ENCODE results near the gene CACNA1G. TPM values are rescaled to one million over a fixed set of nuclear protein-coding genes. Genes with fewer than 3 reads are reported as not detected.

Gene CACNA1G
- total and polyA plus RNA-seq, 9 of the 15 experiments (the other 6 are each of a cell fraction or from before 2014, with no cell fraction given): 0.01 TPM; not detected in 8

DNA sequence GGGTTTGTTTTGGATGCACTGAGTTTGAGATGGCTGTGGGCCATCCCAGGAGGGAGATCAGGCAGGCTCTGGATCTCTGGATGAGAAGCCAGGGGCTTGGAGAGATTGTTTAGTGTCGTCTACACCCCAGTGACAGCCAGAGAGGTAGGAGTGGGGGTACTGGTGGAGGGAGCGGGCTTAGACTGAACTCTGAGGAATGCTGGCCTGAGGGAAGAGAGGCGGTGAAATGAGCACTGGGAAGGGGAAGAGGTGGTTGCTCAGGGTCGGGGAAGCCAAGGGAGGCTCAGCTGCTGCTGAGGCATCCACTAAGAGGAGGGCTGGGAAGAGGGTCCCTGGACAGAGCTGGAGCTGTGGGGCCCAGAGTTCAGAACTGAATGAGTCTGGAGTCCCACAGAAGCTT, 23.6 kb downstream of the CACNA1G start:
- 3% methylated on average over 4 of the region's 4 CpGs for WGBS (ENCODE audit: insufficient coverage, low coverage, missing lambda C conversion rate)
- POLR2A ChIA-PET: interaction anchor here (0.5 kb wide), 1 partner anchor 283 kb away, joined by 3 read pairs; no protein-coding TSS in a partner anchor
- Histone ChIP-seq H3K9me1 (ENCODE audit: control insufficient read depth, insufficient read depth, low read length) (no peaks in the 10 kb centered on the region), H3K4me2 (ENCODE audit: insufficient read depth, low read length) (no peak overlapping the region), H2AFZ (ENCODE audit: low read depth, low read length) (no peak overlapping the region), H3K27ac (ENCODE audit: extremely low read depth, low read depth, low read length) (no peak overlapping the region), H3K4me3 (no peak overlapping the region), H3K36me3 (ENCODE audit: control insufficient read depth, insufficient read depth, low read length) (no peaks in the 10 kb centered on the region), H3K4me1 (replicated peaks in 1 of 2; ENCODE audit: control insufficient read depth in 2 of 2, insufficient read depth in 2 of 2, low read length in 2 of 2) (peaks cover 5 to 21% of the 10 kb centered on the region in 2 experiments; a peak in 3 of 5 replicates), H3K9ac (ENCODE audit: insufficient read depth in 1 of 2, low read depth in 2 of 2, low read length in 2 of 2) (no peak overlapping the region), H3K27me3 (ENCODE audit: control insufficient read depth in 2 of 2, insufficient read depth in 2 of 2, low read length in 2 of 2) (peaks cover 41 to 89% of the 10 kb centered on the region in 2 experiments; a peak in 4 of 5 replicates), H3K79me2 (ENCODE audit: control insufficient read depth, insufficient read depth, low read length) (no peaks in the 10 kb centered on the region), H3K9me3 (replicated peaks; ENCODE audit: control insufficient read depth, insufficient read depth, low read depth, low read length) (no peaks in the 10 kb centered on the region), H4K20me1 (replicated peaks; ENCODE audit: control insufficient read depth, insufficient read depth, low read length) (peaks cover 10% of the 10 kb centered on the region)
- TF ChIP-seq NRF1 (conservative IDR thresholded peaks at IDR 0.05 in 1 of 2, IDR thresholded peaks at IDR 0.05 in 1 of 2): no peak
- no peak for TF ChIP-seq HMGN3 (IDR thresholded peaks at IDR 0.05; ENCODE audit: borderline replicate concordance, extremely low read depth, insufficient read length, low read depth, low read length)
- no peak for TF ChIP-seq CHD1 (IDR thresholded peaks at IDR 0.05; ENCODE audit: low read length)
- no peak for TF ChIP-seq FOXK2 (conservative IDR thresholded peaks at IDR 0.05 in 1 of 2, IDR thresholded peaks at IDR 0.05 in 1 of 2; ENCODE audit: low read depth in 2 of 2)
- no peak for TF ChIP-seq ZNF444 (CRISPR knock-in tag; IDR thresholded peaks at IDR 0.05)
- TF ChIP-seq ZSCAN32 (CRISPR knock-in tag; IDR thresholded peaks at IDR 0.05): no peak
- TF ChIP-seq, protein P1, sequence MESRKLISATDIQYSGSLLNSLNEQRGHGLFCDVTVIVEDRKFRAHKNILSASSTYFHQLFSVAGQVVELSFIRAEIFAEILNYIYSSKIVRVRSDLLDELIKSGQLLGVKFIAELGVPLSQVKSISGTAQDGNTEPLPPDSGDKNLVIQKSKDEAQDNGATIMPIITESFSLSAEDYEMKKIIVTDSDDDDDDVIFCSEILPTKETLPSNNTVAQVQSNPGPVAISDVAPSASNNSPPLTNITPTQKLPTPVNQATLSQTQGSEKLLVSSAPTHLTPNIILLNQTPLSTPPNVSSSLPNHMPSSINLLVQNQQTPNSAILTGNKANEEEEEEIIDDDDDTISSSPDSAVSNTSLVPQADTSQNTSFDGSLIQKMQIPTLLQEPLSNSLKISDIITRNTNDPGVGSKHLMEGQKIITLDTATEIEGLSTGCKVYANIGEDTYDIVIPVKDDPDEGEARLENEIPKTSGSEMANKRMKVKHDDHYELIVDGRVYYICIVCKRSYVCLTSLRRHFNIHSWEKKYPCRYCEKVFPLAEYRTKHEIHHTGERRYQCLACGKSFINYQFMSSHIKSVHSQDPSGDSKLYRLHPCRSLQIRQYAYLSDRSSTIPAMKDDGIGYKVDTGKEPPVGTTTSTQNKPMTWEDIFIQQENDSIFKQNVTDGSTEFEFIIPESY (CRISPR knock-in tag; IDR thresholded peaks at IDR 0.05): no peak
- no peak for TF ChIP-seq CHD2 (IDR thresholded peaks at IDR 0.05; ENCODE audit: low read depth, low read length)
- TF ChIP-seq HDAC6 (IDR thresholded peaks at IDR 0.05; ENCODE audit: low read depth, low read length): no peak
- no peak for TF ChIP-seq PHF20 (IDR thresholded peaks at IDR 0.05; ENCODE audit: partially characterized antibody)
- intact Hi-C loops (cut with micrococcal nuclease) (no loop called here), in situ Hi-C loops (cut with MboI) (no loop called here)
- no peak for ATAC-seq
- no TSS peak for BruUV-seq (replicated peaks)
- CTCF ChIA-PET (ENCODE audit: low intra/inter-chr PET ratio): no interaction called here
- FAIRE-seq: no peak
- DNase-seq (ENCODE audit: extremely low read depth in 1 of 4, low spot score in 3 of 4): no peak
